A549 (cell line): ENCODE data around the gene ADAMTSL5.

ENCODE experiments used
- CHD2 ChIP-seq: fragments of 150-350 bp; IDR thresholded peaks from 2 replicates; pipeline ENCODE4 v1.6.1; 2014; ENCODE audit warnings: low read length; ENCODE audit not compliant: partially characterized antibody
- EP300 ChIP-seq, 2 experiments: fragments of >200 bp; sonication (Bioruptor Twin); formaldehyde crosslinking; IDR thresholded peaks; 2 replicates in 1 of 2; 3 replicates in 1 of 2; pipeline ENCODE4 v1.6.1; 2016 to 2017
- NPAS2 ChIP-seq: fragments of 250-450 bp; sonication (Bioruptor Pico); IDR thresholded peaks from 2 replicates; pipeline ENCODE4 v1.8.0; 2022; ENCODE audit warnings: mild to moderate bottlenecking, moderate library complexity, borderline replicate concordance
- TP53 ChIP-seq: fragments of 250-450 bp; sonication (Bioruptor Pico); IDR thresholded peaks from 2 replicates; pipeline ENCODE4 v1.5.0; 2021; ENCODE audit warnings: mild to moderate bottlenecking, moderate library complexity
- TF ChIP-seq, protein P1 (sequence below): fragments of >200 bp; sonication (Bioruptor Twin); formaldehyde crosslinking; IDR thresholded peaks from 3 replicates; pipeline ENCODE4 v1.5.1; 2016

GRCh38 chr19:1534972-1535371 is 22.2 kb upstream of the ADAMTSL5 start:
- TF ChIP-seq EP300 (IDR thresholded peaks at IDR 0.05), result no peak
- TF ChIP-seq, protein P1, sequence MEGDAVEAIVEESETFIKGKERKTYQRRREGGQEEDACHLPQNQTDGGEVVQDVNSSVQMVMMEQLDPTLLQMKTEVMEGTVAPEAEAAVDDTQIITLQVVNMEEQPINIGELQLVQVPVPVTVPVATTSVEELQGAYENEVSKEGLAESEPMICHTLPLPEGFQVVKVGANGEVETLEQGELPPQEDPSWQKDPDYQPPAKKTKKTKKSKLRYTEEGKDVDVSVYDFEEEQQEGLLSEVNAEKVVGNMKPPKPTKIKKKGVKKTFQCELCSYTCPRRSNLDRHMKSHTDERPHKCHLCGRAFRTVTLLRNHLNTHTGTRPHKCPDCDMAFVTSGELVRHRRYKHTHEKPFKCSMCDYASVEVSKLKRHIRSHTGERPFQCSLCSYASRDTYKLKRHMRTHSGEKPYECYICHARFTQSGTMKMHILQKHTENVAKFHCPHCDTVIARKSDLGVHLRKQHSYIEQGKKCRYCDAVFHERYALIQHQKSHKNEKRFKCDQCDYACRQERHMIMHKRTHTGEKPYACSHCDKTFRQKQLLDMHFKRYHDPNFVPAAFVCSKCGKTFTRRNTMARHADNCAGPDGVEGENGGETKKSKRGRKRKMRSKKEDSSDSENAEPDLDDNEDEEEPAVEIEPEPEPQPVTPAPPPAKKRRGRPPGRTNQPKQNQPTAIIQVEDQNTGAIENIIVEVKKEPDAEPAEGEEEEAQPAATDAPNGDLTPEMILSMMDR, result no peak
- no peak for TF ChIP-seq NPAS2 (CRISPR knock-in tag)
- TF ChIP-seq TP53, result no peak
- TF ChIP-seq CHD2, result no peak
